Measurements from ENCODE around the gene UBASH3A.

Gene UBASH3A

DNA sequence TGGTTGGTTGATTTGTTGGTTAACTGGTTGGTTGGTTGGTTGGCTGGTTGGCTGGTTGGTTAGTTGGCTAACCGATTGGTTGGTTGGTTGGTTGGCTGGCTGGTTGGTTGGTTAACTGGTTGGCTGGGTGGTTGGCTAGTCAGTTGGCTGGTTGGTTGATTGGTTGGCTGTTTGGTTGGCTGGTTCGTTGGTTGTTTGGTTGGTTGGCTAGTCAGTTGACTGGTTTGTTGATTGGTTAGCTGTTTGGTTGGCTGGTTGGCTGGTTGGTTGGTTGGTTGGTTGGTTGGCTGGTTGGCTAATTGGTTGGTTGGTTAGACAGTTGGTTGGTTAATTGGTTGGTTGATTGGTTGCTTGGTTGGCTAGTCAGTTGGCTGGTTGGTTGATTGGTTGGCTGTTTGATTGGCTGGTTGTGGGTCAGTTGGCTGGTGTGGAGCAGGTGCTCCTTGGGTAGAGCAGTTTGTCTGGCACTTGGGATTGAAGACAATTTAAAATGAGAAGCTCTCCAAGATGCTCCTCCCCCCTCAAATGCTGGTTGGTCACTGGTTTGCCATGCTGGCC, 85.4 kb downstream of the UBASH3A start:
- H3K4me2 ChIP-seq (ENCODE audit: low read length, poor library complexity, severe bottlenecking) = no peak overlapping the region
- no peak overlapping the region for H3K14ac ChIP-seq (ENCODE audit: low read length in 2 of 2)
- H3K4me3 ChIP-seq (ENCODE audit: insufficient read depth in 1 of 2, low read depth in 1 of 2, low read length in 2 of 2) = no peak overlapping the region
- H3K9me3 ChIP-seq (ENCODE audit: control insufficient read depth, low read length) = no peaks in the 10 kb centered on the region
- WGBS = 44% methylated on average over 2 of the region's 2 CpGs
- no peak overlapping the region for H3K23ac ChIP-seq (ENCODE audit: low read length in 2 of 2)
- no peak overlapping the region for H2AK5ac ChIP-seq (ENCODE audit: low read length, severe bottlenecking)
- H2BK5ac ChIP-seq (ENCODE audit: low read depth, low read length, poor library complexity, severe bottlenecking) = no peak overlapping the region
- H2AFZ ChIP-seq (ENCODE audit: low read depth, low read length) = no peak overlapping the region
- H4K91ac ChIP-seq (ENCODE audit: low read length) = no peak overlapping the region
- no peak overlapping the region for H3K18ac ChIP-seq (ENCODE audit: low read depth in 1 of 2, low read length in 2 of 2)
- no peak overlapping the region for H4K8ac ChIP-seq (ENCODE audit: low read length)
- H3K36me3 ChIP-seq (ENCODE audit: control insufficient read depth in 1 of 2, insufficient read depth in 2 of 2, low read depth in 1 of 2, low read length in 2 of 2) = no peaks in the 10 kb centered on the region
- no peak overlapping the region for H3K9ac ChIP-seq (ENCODE audit: low read length)
- no peak overlapping the region for H2BK120ac ChIP-seq (ENCODE audit: low read depth, low read length)
- no peak for DNase-seq
- no peak overlapping the region for H2BK15ac ChIP-seq (ENCODE audit: low read depth, poor library complexity, severe bottlenecking)
- H3K27ac ChIP-seq (ENCODE audit: low read length, poor library complexity, severe bottlenecking) = no peak overlapping the region
- H3K4ac ChIP-seq (ENCODE audit: low read depth in 1 of 2, low read length in 2 of 2) = no peak overlapping the region
- H3K79me1 ChIP-seq (replicated peaks; ENCODE audit: low read length, poor library complexity, severe bottlenecking) = no peaks in the 10 kb centered on the region
- H3K4me1 ChIP-seq (ENCODE audit: control insufficient read depth, insufficient read depth, low read depth, low read length) = no peaks in the 10 kb centered on the region
- H2BK12ac ChIP-seq (ENCODE audit: low read length in 2 of 2) = no peak overlapping the region
- peaks cover 6 to 40% of the 10 kb centered on the region in 2 experiments for H3K27me3 ChIP-seq (ENCODE audit: control insufficient read depth in 1 of 2, insufficient read depth in 1 of 2, low read length in 2 of 2)

DNA sequence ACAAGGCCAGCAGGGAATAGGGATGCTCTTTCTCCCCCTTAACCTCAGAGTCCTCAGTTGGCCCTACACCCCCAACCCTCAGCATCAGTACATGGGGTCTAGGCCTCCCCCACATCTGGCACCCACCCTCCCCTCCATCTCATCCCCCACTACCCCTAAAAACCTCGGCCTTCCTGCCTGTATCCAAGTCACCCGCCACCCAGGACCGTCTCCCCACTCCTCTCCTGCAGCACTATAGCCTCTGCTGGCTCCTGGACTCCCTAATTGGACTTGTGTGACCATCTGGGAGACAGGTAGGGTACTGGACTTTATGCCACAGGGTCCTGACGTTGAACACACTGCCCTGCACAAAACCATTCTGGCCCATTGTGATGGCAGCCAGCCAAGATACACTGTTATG, 86.3 kb downstream of the UBASH3A start:
- Histone ChIP-seq H2BK15ac (ENCODE audit: low read depth, poor library complexity, severe bottlenecking) (no peak overlapping the region), H3K4me2 (ENCODE audit: low read length, poor library complexity, severe bottlenecking) (no peak overlapping the region), H2AK5ac (ENCODE audit: low read length, severe bottlenecking) (no peak overlapping the region), H2BK5ac (ENCODE audit: low read depth, low read length, poor library complexity, severe bottlenecking) (no peak overlapping the region), H2BK12ac (ENCODE audit: low read length in 2 of 2) (no peak overlapping the region), H2BK120ac (ENCODE audit: low read depth, low read length) (no peak overlapping the region), H3K4me1 (ENCODE audit: control insufficient read depth, insufficient read depth, low read depth, low read length) (no peaks in the 10 kb centered on the region), H3K27me3 (ENCODE audit: control insufficient read depth in 1 of 2, insufficient read depth in 1 of 2, low read length in 2 of 2) (peaks cover 6 to 43% of the 10 kb centered on the region in 2 experiments), H3K4ac (ENCODE audit: low read depth in 1 of 2, low read length in 2 of 2) (no peak overlapping the region), H3K23ac (ENCODE audit: low read length in 2 of 2) (no peak overlapping the region), H2AFZ (ENCODE audit: low read depth, low read length) (no peak overlapping the region), H3K4me3 (ENCODE audit: insufficient read depth in 1 of 2, low read depth in 1 of 2, low read length in 2 of 2) (no peak overlapping the region), H3K9me3 (ENCODE audit: control insufficient read depth, low read length) (no peaks in the 10 kb centered on the region), H3K36me3 (ENCODE audit: control insufficient read depth in 1 of 2, insufficient read depth in 2 of 2, low read depth in 1 of 2, low read length in 2 of 2) (no peaks in the 10 kb centered on the region), H3K14ac (ENCODE audit: low read length in 2 of 2) (no peak overlapping the region), H3K18ac (ENCODE audit: low read depth in 1 of 2, low read length in 2 of 2) (no peak overlapping the region), H3K9ac (ENCODE audit: low read length) (no peak overlapping the region), H4K8ac (ENCODE audit: low read length) (no peak overlapping the region), H4K91ac (ENCODE audit: low read length) (no peak overlapping the region), H3K79me1 (replicated peaks; ENCODE audit: low read length, poor library complexity, severe bottlenecking) (no peaks in the 10 kb centered on the region), H3K27ac (ENCODE audit: low read length, poor library complexity, severe bottlenecking) (no peak overlapping the region)
- 45% methylated on average over 4 of the region's 4 CpGs for WGBS
- no peak for DNase-seq

DNA sequence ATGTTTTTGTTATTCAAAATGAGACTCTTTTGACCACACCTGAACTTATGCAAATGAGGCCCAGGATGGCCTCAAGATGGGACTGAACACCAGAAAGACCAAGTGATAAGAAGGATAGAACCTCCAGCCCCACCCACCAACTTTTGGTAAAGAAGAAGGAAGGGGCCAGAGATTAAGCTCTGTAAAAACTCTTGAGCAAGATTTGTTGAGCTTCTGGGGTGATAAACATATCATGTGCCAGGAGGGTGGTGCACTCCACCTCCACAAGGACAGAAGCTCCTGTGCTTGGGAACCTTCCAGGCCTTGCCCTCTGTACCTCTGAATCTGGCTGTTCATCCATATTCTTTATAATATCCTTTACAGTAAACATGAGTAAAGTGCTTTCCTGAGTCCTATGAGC, 87.0 kb downstream of the UBASH3A start:
- Histone ChIP-seq H3K9ac (ENCODE audit: low read length) (no peak overlapping the region), H3K4me1 (ENCODE audit: control insufficient read depth, insufficient read depth, low read depth, low read length) (peaks cover 5% of the 10 kb centered on the region), H4K91ac (ENCODE audit: low read length) (no peak overlapping the region), H3K9me3 (ENCODE audit: control insufficient read depth, low read length) (no peaks in the 10 kb centered on the region), H3K14ac (ENCODE audit: low read length in 2 of 2) (no peak overlapping the region), H2AK5ac (ENCODE audit: low read length, severe bottlenecking) (no peak overlapping the region), H2BK120ac (ENCODE audit: low read depth, low read length) (no peak overlapping the region), H3K27ac (ENCODE audit: low read length, poor library complexity, severe bottlenecking) (no peak overlapping the region), H2BK12ac (ENCODE audit: low read length in 2 of 2) (no peak overlapping the region), H3K4me2 (ENCODE audit: low read length, poor library complexity, severe bottlenecking) (no peak overlapping the region), H3K4ac (ENCODE audit: low read depth in 1 of 2, low read length in 2 of 2) (no peak overlapping the region), H2BK15ac (ENCODE audit: low read depth, poor library complexity, severe bottlenecking) (no peak overlapping the region), H2AFZ (ENCODE audit: low read depth, low read length) (no peak overlapping the region), H3K79me1 (replicated peaks; ENCODE audit: low read length, poor library complexity, severe bottlenecking) (peaks cover 2% of the 10 kb centered on the region), H3K27me3 (ENCODE audit: control insufficient read depth in 1 of 2, insufficient read depth in 1 of 2, low read length in 2 of 2) (peaks cover 6 to 36% of the 10 kb centered on the region in 2 experiments), H3K23ac (ENCODE audit: low read length in 2 of 2) (no peak overlapping the region), H4K8ac (ENCODE audit: low read length) (no peak overlapping the region), H3K4me3 (ENCODE audit: insufficient read depth in 1 of 2, low read depth in 1 of 2, low read length in 2 of 2) (no peak overlapping the region), H3K36me3 (ENCODE audit: control insufficient read depth in 1 of 2, insufficient read depth in 2 of 2, low read depth in 1 of 2, low read length in 2 of 2) (no peaks in the 10 kb centered on the region), H3K18ac (ENCODE audit: low read depth in 1 of 2, low read length in 2 of 2) (no peak overlapping the region), H2BK5ac (ENCODE audit: low read depth, low read length, poor library complexity, severe bottlenecking) (no peak overlapping the region)
- no peak for DNase-seq

DNA sequence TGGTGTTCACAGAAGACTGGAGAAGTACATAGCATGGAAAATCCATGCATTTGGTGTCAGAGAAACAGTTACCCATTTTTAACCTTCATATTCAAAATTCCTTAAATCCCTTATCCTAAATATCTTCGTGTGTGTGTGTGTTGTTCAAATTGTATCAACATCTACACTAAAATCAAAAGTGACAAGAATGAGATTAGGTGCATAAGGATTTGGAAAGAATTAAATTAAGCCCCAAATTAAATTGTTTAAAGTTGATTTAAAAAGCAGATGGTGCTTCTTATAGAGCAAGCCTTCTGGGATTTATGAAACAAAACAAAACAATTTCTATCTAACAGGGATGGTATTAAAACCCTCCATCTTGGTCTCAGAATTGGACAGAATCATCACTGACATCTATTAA, 87.6 kb downstream of the UBASH3A start:
- Histone ChIP-seq H4K8ac (ENCODE audit: low read length) (no peak overlapping the region), H2BK120ac (ENCODE audit: low read depth, low read length) (no peak overlapping the region), H3K27ac (ENCODE audit: low read length, poor library complexity, severe bottlenecking) (no peak overlapping the region), H3K79me1 (replicated peaks; ENCODE audit: low read length, poor library complexity, severe bottlenecking) (peaks cover 2% of the 10 kb centered on the region), H4K91ac (ENCODE audit: low read length) (no peak overlapping the region), H3K23ac (ENCODE audit: low read length in 2 of 2) (no peak overlapping the region), H3K14ac (ENCODE audit: low read length in 2 of 2) (no peak overlapping the region), H3K9me3 (ENCODE audit: control insufficient read depth, low read length) (no peaks in the 10 kb centered on the region), H2AK5ac (ENCODE audit: low read length, severe bottlenecking) (no peak overlapping the region), H2BK15ac (ENCODE audit: low read depth, poor library complexity, severe bottlenecking) (no peak overlapping the region), H2BK5ac (ENCODE audit: low read depth, low read length, poor library complexity, severe bottlenecking) (no peak overlapping the region), H3K4ac (ENCODE audit: low read depth in 1 of 2, low read length in 2 of 2) (no peak overlapping the region), H3K9ac (ENCODE audit: low read length) (no peak overlapping the region), H3K36me3 (ENCODE audit: control insufficient read depth in 1 of 2, insufficient read depth in 2 of 2, low read depth in 1 of 2, low read length in 2 of 2) (no peaks in the 10 kb centered on the region), H3K4me1 (ENCODE audit: control insufficient read depth, insufficient read depth, low read depth, low read length) (peaks cover 7% of the 10 kb centered on the region), H3K27me3 (ENCODE audit: control insufficient read depth in 1 of 2, insufficient read depth in 1 of 2, low read length in 2 of 2) (peaks cover 6 to 30% of the 10 kb centered on the region in 2 experiments), H2AFZ (ENCODE audit: low read depth, low read length) (no peak overlapping the region), H3K18ac (ENCODE audit: low read depth in 1 of 2, low read length in 2 of 2) (no peak overlapping the region), H3K4me2 (ENCODE audit: low read length, poor library complexity, severe bottlenecking) (no peak overlapping the region), H2BK12ac (ENCODE audit: low read length in 2 of 2) (no peak overlapping the region), H3K4me3 (ENCODE audit: insufficient read depth in 1 of 2, low read depth in 1 of 2, low read length in 2 of 2) (no peak overlapping the region)
- no CpG with 5 or more reads among the region's 1 CpG for WGBS
- DNase-seq = no peak
